Activated CD4-positive, CD25-positive, alpha-beta regulatory T cell treated with anti-CD3 and anti-CD28 coated beads, Interleukin-2, amount 50 U/mL, for 24 hours (primary cell): Measurements from ENCODE around the gene KNG1.

Source experiments
- ATAC-seq, 2 donors: fragments of 150-1000 bp; cut with Tn5 transposase; one replicate each; pipeline ENCODE4 v1.10.0; 2021; ENCODE audit warnings: mild to moderate bottlenecking in 1 of 2, moderate library complexity in 1 of 2

Gene KNG1

DNA sequence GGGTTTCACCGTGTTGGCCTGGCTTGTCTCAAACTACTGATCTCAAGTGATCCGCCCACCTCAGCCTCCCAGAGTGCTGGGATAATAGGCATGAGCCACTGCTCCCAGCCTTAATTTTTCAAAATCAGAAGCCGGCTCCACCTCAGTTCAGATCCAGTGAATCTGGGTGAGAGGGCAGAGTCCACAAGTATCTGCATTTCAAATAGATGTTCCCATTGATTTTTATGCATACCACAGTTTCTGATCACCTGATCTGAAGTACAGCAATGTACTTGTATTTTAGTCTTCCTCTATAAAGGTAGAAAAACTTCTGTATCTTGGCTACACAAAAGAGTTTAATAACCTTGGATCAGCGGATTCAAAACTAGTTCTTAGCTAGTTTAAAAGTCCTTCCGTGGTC, 62.0 kb downstream of the KNG1 start:
- no peak for ATAC-seq

GRCh38 chr3:186782542-186783057, 65.4 kb downstream of the KNG1 start:
- peak; percentile 12 to 18 for ATAC-seq

DNA sequence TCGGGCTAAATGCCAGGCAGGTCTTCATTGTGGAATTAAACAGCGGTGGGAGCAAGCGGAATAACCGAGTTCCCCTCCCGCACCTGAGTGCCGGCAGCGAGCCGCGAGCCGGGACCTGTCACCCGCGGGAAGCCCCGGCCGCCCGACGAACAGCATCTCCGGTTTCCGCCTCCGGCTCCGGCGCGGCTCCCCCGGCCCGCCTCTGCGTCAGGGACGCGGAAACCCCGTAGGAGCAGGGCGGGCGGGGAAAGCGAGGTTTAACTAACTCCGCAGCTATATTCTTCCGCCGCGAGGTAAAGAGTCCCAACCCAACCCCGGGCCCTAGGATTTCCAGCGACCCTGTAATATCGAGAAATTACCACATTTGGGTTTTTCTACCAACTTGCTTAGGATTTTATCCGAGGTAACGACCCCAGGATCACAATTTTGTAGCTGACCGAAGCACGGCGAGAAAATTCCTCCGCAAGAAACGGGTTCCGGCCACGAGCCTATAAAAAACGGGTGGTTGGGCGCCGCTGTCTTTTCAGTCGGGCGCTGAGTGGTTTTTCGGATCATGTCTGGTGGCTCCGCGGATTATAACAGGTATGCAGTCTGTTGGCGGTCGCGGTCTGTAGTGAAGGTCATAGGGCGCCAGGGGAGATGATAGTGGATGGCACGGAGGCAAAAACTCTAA, 66.0 kb downstream of the KNG1 start, which contains the start of gene EIF4A2:
EIF4A2 (plus strand) TSS at position 520 of the 673 bp plus-strand sequence; CDS start at position 554, 34 bp downstream.
- ATAC-seq, result peak; percentile 69 to 73

DNA sequence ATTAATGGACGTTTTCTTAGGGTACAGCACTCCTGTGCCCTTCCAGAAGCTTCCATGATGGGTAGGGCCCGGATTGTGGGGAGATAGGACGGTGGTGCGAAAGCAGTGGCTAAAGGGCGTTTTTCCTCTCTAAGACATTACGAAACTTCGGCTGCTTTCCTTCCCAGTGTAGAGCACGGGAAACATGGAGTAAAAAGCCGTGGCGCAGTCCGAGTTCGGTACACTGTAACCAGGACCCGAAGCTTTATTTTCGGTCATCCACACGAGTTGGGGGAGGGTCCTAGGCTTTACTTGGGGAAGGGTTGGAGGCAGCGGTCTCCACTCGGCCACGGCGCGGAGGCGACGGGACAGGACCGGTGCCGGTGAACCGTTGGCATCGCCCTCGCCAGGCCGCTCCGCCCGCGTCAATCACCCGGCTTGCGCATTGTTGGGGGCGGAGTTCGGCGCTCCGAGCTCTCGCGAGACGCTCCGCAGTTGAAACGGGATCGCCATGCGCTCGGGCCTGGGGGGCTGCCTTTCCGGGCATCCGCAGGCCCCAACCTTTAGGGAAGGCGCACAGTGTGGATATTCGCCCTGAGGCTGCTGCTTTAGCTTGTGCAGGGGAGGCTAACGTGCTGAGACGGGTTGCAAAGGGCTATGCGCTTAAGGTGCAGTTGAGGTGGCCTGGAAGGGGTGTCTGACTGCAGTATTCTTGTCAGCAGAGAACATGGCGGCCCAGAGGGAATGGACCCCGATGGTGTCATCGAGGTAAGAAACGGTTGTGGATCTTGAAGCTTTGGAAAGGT, 66.8 kb downstream of the KNG1 start:
- ATAC-seq, result peak; percentile 60 to 65

DNA sequence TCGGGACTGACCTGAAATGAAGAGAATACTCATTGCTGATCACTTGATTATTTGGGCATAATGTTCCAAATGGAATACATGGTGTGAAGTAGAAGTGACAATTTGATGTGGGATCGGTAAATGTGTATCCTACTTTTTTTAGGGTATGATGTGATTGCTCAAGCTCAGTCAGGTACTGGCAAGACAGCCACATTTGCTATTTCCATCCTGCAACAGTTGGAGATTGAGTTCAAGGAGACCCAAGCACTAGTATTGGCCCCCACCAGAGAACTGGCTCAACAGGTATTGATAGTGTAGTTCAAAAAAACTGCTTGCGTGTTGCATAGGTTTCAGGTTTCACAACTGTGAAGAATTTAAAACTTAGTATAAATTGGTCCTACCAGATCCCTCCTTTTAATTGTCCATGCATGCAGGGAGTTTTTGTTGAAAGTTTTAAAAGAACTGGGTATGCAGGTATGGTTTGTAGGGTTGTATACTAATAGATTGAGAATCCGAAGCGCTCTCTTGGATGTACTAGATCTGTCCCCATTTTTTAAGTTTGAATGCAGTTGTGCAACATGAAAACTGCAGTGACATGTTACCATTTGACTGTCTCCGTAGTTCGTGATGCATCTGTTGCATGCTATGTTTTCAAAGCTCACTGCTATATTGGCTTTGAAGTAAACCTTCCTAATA, 67.8 kb downstream of the KNG1 start:
- no peak for ATAC-seq

GRCh38 chr3:186785495-186786018, 68.4 kb downstream of the KNG1 start:
- ATAC-seq, result no peak

DNA sequence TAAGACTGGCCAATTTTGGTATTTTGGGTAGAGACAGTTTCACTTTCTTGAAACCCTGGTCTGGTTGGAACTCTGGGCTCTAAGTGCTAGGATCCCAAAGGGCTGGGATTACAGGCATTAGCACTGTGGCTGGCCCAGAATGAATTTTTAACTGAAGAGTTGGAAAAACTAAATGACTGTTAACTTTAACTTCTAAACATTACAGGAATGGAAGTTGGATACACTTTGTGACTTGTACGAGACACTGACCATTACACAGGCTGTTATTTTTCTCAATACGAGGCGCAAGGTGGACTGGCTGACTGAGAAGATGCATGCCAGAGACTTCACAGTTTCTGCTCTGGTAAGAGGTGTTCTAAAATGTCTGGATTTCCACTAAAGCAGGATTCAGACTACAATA, 69.8 kb downstream of the KNG1 start:
- ATAC-seq, result no peak

DNA sequence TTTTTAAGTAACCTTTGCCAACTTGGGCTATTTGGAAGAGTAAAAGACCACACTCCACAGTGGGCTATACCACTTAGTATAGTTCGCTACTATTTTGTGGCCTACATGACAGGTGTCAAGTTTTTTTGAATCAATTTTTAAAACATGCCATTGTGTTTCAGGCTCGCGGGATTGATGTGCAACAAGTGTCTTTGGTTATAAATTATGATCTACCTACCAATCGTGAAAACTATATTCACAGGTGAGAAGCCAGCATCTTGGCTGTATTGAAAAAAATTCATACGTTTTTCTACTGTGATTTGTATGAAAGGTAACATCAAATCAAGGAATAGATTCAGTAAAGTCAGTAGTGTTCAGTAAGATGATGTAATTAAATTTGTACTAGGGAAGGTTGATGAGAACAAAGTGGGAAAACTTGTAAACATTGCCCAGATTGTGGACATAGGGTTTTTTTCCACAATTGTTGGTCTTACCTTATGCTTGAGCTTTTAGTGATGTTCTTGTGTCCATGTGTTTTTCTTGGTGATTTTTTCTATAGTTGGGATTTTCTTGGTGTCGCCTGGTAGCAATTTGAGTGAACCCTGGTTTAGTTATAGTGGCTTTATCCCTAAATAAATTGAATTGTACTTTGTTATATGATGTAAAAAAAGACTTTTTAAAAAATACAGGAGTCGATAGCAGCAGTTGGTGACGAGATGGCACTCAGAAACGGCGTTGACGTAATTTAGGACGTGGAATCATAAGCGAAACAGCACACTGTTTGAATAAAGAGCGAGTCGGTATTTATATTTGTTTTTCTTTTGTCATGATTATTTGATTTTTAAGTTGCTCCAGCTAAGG, 70.7 kb downstream of the KNG1 start:
- ATAC-seq, result no peak

GRCh38 chr3:186788482-186789370, 71.6 kb downstream of the KNG1 start:
- no peak for ATAC-seq

DNA sequence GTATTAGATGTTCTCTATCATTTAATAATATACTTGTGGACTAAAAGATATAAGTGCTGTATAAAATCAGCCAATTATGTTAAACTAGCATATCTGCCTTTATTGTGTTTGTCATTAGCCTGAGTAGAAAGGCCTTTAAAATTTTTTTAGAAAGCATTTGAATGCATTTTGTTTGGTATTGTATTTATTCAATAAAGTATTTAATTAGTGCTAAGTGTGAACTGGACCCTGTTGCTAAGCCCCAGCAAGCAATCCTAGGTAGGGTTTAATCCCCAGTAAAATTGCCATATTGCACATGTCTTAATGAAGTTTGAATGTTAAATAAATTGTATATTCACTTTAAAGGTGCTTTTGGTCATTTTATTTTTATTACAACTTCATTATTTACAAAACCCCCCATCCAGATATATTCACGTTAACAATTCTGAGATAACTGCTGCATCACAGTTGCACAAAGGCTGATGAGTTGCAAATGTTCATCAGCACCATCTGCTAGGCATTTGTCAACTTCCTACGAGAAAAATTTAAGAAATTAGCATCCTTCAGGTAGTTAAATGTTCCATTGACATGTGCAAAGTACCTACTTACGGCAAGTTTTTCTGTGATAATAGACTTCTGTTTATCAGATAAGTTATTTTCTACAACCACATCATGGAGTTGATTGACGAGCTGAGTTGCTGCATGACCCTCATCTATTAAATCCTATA, 72.5 kb downstream of the KNG1 start:
- peak; percentile 4 to 10 for ATAC-seq

DNA sequence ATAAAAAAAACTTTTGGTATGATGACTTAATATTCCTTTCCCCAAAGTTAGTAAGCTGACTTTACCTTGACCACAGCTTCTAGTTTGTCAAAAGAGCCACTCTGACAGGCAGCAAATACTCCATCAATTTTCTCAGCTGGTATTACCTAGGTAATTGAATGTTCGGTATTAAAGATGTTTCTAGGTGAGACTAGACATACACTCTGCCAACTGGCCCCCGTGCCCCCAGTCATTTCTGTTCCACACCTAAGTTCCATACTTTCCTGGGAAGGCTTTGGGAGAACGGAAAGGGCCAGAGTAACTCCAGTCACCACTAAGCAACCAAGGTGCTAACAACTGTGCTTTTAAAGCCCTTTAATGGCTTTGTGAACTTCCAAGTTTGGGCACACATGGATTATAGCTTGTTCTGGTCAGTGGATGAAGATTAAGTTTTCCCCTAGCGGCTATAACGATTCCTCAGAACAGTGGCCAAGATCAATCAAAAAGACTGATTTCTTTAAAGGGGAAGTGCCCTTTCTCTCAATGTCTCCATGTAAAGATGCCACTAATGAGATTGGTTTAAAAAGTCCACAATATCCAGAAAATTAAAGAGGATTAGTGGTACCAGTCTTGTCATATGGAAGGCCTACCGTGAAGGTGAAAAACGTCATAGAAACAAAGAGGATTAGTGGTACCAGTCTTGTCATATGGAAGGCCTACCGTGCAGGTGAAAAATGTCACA, 73.3 kb downstream of the KNG1 start:
- peak; percentile 22 to 32 for ATAC-seq
